Stimulated activated memory B cell treated with anti-CD40 and anti-IgM and Interleukin-4, amounts not matched to agents 10 μg/mL and 1 μg/mL and 100 μg/mL, for 72 hours (primary cell): ENCODE measurements around the gene CADM2.
"Not testable (repeated sequence)": the region's sequence is repeated elsewhere in the genome, so short reads cannot be mapped to it uniquely, and the experiment has no call there.

Source experiments
- ATAC-seq: fragments of 150-1000 bp; cut with Tn5 transposase; 2 replicates; pipeline ENCODE4 v1.10.0; 2021
- H3K27ac Mint-ChIP-seq: one replicate; pipeline ENCODE4 v1.8.0; 2022; ENCODE audit warnings: mild to moderate bottlenecking, mixed read lengths
- H3K27me3 Mint-ChIP-seq: one replicate; pipeline ENCODE4 v1.8.0; 2022; ENCODE audit warnings: mixed read lengths
- H3K36me3 Mint-ChIP-seq: one replicate; pipeline ENCODE4 v1.8.0; 2022; ENCODE audit warnings: mixed read lengths
- H3K4me1 Mint-ChIP-seq: one replicate; pipeline ENCODE4 v1.8.0; 2022; ENCODE audit warnings: mixed read lengths
- H3K4me3 Mint-ChIP-seq: one replicate; pipeline ENCODE4 v1.8.0; 2022; ENCODE audit warnings: mild to moderate bottlenecking, moderate library complexity, mixed read lengths
- H3K9me3 Mint-ChIP-seq: one replicate; pipeline ENCODE4 v1.8.0; 2022; ENCODE audit warnings: mixed read lengths

CADM2 gene

DNA sequence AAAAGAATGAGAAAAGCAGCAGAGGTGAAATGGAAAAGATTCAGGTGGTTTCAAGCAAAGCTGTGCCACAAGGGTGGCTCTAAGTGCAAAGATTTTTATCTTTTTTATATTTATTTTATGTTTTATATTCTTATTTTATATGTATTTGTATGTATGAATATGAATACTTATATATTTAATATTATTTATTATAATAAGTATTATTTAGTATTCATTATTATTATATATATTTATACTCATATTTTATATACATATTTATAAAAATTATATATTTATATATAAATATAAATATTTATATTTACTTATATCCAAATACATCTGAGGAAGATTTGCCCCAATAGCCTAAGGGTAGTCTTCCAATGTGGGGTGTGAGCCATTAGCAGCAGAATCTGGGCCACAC, 1002.0 kb downstream of the CADM2 start:
- Mint-ChIP-seq H3K27me3 (no peaks in the 10 kb centered on the region), H3K9me3 (peaks cover 2% of the 10 kb centered on the region), H3K27ac (no peak overlapping the region), H3K36me3 (no peaks in the 10 kb centered on the region), H3K4me1 (no peaks in the 10 kb centered on the region), H3K4me3 (no peak overlapping the region)
- ATAC-seq: no peak

DNA sequence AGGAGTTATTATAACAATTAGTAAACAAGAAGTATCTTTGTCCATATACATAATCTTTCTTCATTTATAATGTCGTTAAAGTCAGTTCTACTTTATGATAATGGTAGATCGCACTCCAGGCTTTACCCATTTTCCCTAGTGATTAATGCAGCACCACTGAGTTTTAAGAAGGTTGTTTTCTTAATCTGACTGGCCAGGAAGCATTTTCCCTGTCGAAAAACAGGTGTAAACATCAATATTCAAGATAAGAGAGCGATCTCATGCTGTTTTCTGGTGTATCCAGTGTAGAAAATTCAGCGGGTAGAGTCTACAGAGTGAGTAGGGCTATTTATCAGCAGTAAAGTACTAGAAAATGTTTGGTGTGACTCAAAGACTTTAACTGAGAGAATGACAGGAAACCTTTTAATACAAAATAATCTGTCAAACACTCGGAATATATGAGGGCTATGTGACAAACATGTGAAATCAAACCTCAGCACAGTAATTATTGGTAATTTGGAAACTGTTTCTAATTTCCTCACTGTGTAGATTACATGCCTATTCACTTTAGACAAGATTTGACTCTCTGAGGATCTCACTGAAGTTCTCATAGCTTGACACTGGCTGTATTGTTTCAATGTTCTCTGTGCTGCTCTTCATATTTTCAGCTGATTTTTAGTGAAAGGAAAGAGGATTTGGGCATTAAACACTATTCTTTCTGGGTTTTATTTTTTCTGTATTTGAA, 1019.0 kb downstream of the CADM2 start:
- Mint-ChIP-seq H3K4me1 (no peaks in the 10 kb centered on the region), H3K4me3 (no peak overlapping the region), H3K9me3 (peaks cover 6% of the 10 kb centered on the region), H3K27ac (no peak overlapping the region), H3K27me3 (no peaks in the 10 kb centered on the region), H3K36me3 (no peaks in the 10 kb centered on the region)
- no peak for ATAC-seq

DNA sequence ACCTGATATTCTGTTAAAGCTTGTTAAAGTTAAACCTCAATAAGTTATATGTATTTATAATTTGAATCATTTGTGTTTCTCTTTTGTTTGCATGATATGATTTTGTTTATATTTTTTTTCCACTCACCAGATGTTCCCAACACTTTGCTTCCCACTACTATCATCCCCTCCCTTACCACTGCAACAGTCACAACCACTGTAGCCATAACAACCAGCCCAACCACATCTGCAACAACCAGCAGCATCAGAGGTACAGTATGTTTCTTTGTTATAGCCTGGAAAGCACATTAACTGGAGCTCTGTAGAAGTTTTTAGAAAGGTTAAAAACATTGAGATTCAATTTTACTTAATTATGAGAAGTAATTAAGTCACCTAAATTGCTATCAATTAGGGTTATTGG, 1020.2 kb downstream of the CADM2 start:
- ATAC-seq: no peak
- H3K4me3 Mint-ChIP-seq: no peak overlapping the region
- H3K27ac Mint-ChIP-seq: no peak overlapping the region
- no peaks in the 10 kb centered on the region for H3K27me3 Mint-ChIP-seq
- H3K36me3 Mint-ChIP-seq: no peaks in the 10 kb centered on the region
- peaks cover 3% of the 10 kb centered on the region for H3K9me3 Mint-ChIP-seq
- no peaks in the 10 kb centered on the region for H3K4me1 Mint-ChIP-seq

DNA sequence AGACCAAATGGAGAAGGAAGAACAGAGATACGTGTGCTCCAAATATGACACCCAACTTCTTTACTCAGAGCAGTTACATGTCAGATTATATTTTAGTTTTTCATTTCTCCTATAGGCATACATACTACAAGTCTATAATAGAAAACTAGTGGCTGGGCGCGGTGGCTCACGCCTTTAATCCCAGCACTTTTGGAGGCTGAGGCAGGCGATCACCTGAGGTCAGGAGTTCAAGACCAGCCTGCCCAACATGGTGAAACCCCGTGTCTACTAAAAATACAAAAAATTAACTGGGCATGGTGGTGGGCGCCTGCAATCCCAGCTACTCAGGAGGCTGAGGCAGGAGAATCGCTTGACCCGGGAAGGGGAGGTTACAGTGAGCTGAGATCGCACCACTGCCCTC, 1030.8 kb downstream of the CADM2 start:
- not testable (repeated sequence) for H3K4me1 Mint-ChIP-seq, H3K4me3 Mint-ChIP-seq, H3K36me3 Mint-ChIP-seq, H3K9me3 Mint-ChIP-seq, H3K27me3 Mint-ChIP-seq, ATAC-seq, H3K27ac Mint-ChIP-seq

DNA sequence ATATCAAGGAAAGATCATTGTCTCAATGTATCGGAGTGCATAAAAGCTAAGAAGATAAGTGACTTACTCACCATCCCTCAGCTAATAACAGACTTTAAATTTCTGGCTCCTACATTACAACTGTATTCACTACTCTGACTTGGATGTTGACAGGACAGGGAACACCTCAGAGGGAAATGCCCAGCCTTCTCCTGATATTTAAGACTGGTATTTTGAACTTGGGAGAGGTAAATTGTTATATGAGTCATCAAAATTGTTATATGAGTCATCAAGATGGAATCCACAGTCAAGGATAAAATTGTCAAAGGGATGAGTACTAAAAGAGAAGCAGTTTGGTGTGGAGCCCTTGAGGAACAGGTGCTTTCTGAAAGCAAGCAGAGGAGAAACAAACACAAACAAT, 1070.8 kb downstream of the CADM2 start:
- Mint-ChIP-seq H3K36me3 (no peaks in the 10 kb centered on the region), H3K27ac (no peak overlapping the region), H3K9me3 (peaks cover 5% of the 10 kb centered on the region), H3K27me3 (no peaks in the 10 kb centered on the region), H3K4me3 (no peak overlapping the region), H3K4me1 (no peaks in the 10 kb centered on the region)
- ATAC-seq: no peak

DNA sequence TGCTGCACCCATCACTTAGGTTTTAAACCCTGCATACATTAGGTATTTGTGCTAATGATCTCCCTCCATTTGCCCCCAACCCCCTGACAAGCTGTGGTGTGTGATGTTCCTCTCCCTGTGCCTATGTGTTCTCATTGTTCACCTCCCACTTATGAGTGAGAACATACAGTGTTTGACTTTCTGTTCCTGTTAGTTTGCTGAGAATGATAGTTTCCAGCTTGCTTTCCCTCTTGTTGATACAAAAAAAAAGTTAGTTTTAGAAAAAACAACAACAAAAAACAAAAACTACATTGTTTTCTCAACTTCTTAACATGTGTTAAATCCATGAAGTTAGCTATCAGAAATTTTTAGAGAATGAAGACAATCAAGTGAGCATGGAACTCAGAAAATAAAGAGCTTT, 1079.1 kb downstream of the CADM2 start:
- H3K9me3 Mint-ChIP-seq: peaks cover 6% of the 10 kb centered on the region
- no peaks in the 10 kb centered on the region for H3K36me3 Mint-ChIP-seq
- H3K27ac Mint-ChIP-seq: no peak overlapping the region
- no peaks in the 10 kb centered on the region for H3K4me1 Mint-ChIP-seq
- no peak overlapping the region for H3K4me3 Mint-ChIP-seq
- no peak for ATAC-seq
- no peaks in the 10 kb centered on the region for H3K27me3 Mint-ChIP-seq

DNA sequence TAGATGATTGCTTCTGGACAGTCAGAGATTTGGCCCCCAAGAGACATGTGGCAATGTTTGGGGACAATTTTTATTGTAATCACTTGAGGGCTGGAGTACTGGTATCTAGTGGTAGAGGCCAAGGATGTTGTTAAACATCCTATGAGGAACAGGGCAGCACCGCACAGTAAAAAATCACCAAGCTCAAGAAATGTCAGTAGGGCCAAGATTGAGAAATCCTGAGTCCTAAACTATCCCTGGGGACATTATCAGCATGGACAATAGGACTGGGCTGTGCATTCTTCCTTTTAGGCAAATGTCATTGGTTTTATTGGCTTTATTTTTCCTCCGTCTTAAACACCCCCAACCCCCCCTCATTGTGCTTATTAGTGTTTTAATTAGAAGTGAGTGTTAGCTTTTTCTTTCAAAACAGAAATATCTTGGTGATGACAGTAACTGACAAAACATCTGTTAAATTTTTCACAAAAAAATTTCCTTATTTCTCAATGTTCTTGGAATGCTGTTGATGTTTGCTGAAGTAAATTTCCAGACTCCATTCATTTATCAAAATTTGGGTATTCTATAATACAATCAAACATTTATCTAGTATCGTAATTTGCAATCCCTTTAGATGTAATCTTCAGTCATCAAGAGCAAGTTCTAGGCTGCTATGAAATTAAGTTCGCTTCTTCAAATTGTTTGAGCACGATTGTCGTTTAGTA, 1087.8 kb downstream of the CADM2 start:
- no peak for ATAC-seq
- Mint-ChIP-seq H3K36me3 (no peaks in the 10 kb centered on the region), H3K27ac (no peak overlapping the region), H3K27me3 (no peaks in the 10 kb centered on the region), H3K9me3 (peaks cover 9% of the 10 kb centered on the region), H3K4me3 (no peak overlapping the region), H3K4me1 (no peaks in the 10 kb centered on the region)

DNA sequence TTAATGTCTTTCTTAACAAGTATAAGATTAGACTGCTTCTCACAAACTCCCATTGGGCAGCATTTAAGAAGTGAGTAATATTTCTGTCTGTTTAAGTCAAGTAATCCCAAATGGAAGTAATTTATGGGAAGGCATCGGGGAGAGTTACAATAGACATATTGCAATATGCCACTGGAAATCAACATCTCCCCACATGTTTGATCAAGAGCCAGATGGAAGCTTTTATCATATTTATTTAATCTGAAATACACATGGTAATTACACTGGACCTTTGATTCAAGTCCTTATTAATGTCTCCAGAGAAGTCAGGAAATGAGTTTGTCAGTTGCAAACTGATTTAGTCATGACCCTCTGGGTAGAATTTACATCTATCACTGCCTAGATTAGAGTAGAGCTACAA, 1088.4 kb downstream of the CADM2 start:
- H3K9me3 Mint-ChIP-seq: peaks cover 5% of the 10 kb centered on the region
- H3K4me1 Mint-ChIP-seq: no peaks in the 10 kb centered on the region

DNA sequence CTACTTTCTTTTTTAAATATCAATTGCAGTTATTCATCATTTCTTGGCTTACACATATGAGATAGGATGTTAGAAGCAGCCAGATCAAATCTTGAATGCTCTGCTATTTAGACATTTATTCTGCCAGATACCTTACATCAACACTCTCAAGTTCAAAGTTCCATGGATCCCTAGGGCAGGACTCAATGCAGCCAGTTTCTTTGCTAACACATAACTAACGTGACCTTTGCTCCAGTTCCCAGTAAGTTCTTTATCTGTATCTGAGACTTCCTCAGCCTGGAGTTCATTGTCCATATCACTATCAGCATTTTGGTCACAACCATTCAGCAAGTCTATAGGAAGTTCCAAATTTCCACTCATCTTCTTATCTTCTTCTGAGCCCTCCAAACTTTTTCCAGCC, 1092.3 kb downstream of the CADM2 start:
- H3K4me1 Mint-ChIP-seq: no peaks in the 10 kb centered on the region
- H3K36me3 Mint-ChIP-seq: no peaks in the 10 kb centered on the region
- no peak overlapping the region for H3K4me3 Mint-ChIP-seq
- no peak for ATAC-seq
- H3K27me3 Mint-ChIP-seq: no peaks in the 10 kb centered on the region
- no peak overlapping the region for H3K27ac Mint-ChIP-seq
- H3K9me3 Mint-ChIP-seq: no peaks in the 10 kb centered on the region

More for the DNA sequence above, 1088.4 kb downstream of the CADM2 start:
- Mint-ChIP-seq H3K27me3 (no peaks in the 10 kb centered on the region), H3K4me3 (no peak overlapping the region), H3K27ac (no peak overlapping the region), H3K36me3 (no peaks in the 10 kb centered on the region)
- ATAC-seq: no peak

DNA sequence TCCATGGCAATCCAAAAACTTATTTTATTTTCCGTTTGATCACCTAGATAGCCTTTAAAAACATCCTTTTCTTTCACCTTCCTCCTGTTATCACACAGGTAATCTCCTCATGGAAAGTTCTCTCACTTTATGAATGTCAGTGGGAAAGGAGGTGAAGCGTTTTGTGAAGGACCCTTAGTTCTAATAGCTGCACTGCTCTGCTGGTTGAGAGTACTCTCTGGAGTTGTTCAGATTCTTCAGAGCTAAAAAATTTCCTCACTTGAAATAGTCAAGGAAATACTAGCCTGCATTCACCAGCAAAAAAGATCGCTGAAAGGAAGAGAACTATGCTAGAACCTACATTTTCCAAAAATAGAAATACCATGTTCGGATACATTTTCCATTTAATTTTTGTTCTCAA, 1097.2 kb downstream of the CADM2 start:
- H3K27me3 Mint-ChIP-seq: no peaks in the 10 kb centered on the region
- no peak overlapping the region for H3K27ac Mint-ChIP-seq
- H3K4me1 Mint-ChIP-seq: no peaks in the 10 kb centered on the region
- ATAC-seq: no peak
- no peaks in the 10 kb centered on the region for H3K9me3 Mint-ChIP-seq
- no peak overlapping the region for H3K4me3 Mint-ChIP-seq
- H3K36me3 Mint-ChIP-seq: no peaks in the 10 kb centered on the region

DNA sequence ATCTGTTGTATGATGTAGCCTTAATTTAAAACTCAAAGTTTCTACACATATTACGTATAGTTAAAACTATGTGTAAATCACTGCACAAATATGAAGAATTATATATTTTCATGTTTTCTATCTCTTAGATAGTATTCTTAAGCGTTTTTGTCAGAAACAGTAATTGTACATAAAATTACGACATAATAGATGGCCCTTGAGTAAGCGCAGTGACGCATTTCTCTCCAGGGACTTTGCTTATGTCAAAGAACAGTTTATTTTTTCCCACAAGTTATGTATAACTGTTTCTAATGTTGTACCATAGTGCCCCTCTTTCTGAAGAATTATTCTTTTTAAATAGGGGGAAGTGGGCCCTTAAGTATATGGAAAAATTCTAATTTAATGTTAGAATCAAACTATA, 1098.2 kb downstream of the CADM2 start:
- Mint-ChIP-seq H3K36me3 (no peaks in the 10 kb centered on the region), H3K4me1 (no peaks in the 10 kb centered on the region), H3K27me3 (no peaks in the 10 kb centered on the region), H3K27ac (no peak overlapping the region), H3K9me3 (no peaks in the 10 kb centered on the region), H3K4me3 (no peak overlapping the region)
- no peak for ATAC-seq

DNA sequence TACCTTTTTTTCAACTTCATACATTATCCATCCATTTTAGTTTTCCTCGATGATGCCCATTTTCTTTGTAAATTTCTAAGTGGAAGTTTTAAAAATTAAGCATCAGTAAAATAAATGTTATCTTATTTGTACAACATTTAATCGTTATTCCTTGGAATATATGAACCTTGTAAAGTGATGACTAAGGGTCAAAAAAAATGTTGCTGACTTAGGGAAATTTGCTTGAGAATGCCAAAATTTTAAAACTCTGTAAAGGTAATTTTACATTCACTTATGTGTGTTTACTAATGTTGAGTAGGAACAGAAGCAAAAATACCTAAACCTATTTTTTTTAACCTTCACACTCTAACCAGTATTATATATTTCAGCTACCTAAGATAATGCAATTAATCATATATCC, 1115.0 kb downstream of the CADM2 start:
- H3K4me1 Mint-ChIP-seq: no peaks in the 10 kb centered on the region
- ATAC-seq: no peak
- H3K36me3 Mint-ChIP-seq: no peaks in the 10 kb centered on the region
- H3K27ac Mint-ChIP-seq: no peak overlapping the region
- H3K4me3 Mint-ChIP-seq: no peak overlapping the region
- no peaks in the 10 kb centered on the region for H3K27me3 Mint-ChIP-seq
- H3K9me3 Mint-ChIP-seq: no peaks in the 10 kb centered on the region

DNA sequence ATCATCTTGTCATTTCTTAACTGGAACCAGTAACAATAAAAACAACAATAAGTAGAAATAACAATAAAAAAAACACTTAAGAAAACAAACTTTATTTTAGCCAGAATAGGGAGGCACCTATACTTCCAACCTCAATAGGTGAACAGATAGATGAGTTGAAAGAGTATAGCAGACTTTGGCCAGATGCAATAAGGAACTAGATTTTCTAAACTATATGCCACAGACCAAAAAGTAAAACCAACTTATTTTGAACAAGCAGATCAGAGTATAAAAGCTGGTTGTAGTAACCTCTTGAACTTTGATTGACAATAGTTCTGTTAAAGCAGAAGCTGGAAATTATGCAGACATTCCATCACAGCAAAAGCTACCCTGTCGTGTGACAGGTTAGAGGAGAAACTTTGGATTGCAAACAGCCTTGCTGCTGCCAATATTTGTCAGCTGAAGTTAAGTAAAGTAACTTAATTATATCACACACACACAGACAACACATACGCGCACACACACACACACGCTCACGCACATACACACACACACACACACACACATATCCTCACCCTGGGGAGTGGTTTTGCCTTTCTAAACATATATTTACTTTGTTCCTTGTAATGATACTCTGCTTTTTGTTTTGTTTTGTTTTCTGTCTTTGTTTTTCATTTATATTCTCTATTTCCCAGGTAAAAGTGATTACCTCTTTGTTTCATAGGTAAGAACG, 1128.5 kb downstream of the CADM2 start:
- ATAC-seq: no peak

DNA sequence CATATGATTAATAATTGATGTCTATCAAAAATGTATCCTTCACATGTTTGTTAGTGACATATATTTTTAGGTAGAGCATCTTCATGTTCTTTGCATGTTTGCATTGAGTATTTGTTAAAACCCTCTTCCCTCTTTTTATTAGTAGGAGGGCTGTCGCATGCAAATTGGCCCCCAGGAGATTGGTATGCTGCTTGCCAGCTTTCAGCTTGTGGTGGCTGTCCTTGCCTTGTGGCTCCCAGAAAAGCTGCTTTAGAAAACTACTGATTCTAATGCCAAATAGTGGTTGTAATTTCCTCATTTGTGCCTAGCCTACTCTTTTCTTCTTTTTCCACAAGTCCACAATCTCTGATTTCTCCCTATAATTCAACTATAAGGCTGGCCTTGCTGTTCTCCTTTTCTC, 1145.4 kb downstream of the CADM2 start:
- Mint-ChIP-seq H3K9me3 (peaks cover 13% of the 10 kb centered on the region), H3K27ac (no peak overlapping the region), H3K4me1 (no peaks in the 10 kb centered on the region), H3K27me3 (no peaks in the 10 kb centered on the region), H3K4me3 (no peak overlapping the region), H3K36me3 (no peaks in the 10 kb centered on the region)
- no peak for ATAC-seq

More for the DNA sequence above, 1128.5 kb downstream of the CADM2 start:
- no peaks in the 10 kb centered on the region for H3K27me3 Mint-ChIP-seq
- H3K4me3 Mint-ChIP-seq: no peak overlapping the region
- no peaks in the 10 kb centered on the region for H3K4me1 Mint-ChIP-seq
- H3K27ac Mint-ChIP-seq: no peak overlapping the region
- no peaks in the 10 kb centered on the region for H3K9me3 Mint-ChIP-seq
- no peaks in the 10 kb centered on the region for H3K36me3 Mint-ChIP-seq

DNA sequence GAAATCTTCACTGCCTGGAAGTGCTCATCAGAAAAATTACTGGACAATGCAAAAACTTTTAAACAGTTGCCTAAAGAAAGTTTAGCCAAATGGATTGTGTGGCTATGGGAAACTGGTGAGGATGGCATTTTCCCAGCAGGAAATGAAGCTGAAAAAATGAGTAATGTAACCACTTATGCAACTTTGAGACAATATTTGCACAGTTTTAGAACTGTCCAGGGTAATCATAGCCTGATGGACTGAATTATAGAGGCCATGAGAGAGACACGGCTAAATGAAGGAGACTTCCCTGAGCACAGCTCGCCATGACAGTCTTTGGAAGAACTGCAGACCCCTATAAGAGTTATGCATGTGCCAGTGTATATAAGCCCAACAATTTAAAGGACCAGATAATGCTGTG, 1150.6 kb downstream of the CADM2 start:
- H3K27me3 Mint-ChIP-seq: no peaks in the 10 kb centered on the region

More for the DNA sequence above, 1150.6 kb downstream of the CADM2 start:
- Mint-ChIP-seq H3K27ac (no peak overlapping the region), H3K36me3 (no peaks in the 10 kb centered on the region), H3K9me3 (peaks cover 11% of the 10 kb centered on the region), H3K4me1 (no peaks in the 10 kb centered on the region), H3K4me3 (no peak overlapping the region)
- no peak for ATAC-seq
